Small intestine (tissue), 7 donors: ENCODE results near the gene SEMA4D. TPM values are rescaled to one million over a fixed set of nuclear protein-coding genes. Genes with fewer than 3 reads are reported as not detected.

Source experiments
- DNase-seq, 2 donors: peaks; one replicate each; pipeline versions ENCODE4 v3.0.0 to v3.0.0-alpha.2; 2013
- FAIRE-seq: peaks from 2 replicates; lab custom pipeline; 2012; peaks lifted over from hg19 to GRCh38; lab: Jason Lieb, UNC
- H3K27ac ChIP-seq, 3 donors: one replicate each; pipeline ENCODE4 v1.5.1; 2013; ENCODE audit warnings: low read length in 2 of 3, mild to moderate bottlenecking in 2 of 3, control low read depth in 1 of 3, inconsistent platforms in 1 of 3, low read depth in 1 of 3, moderate library complexity in 1 of 3
- H3K27me3 ChIP-seq, 3 donors: one replicate each; pipeline ENCODE4 v1.6.1; 2013; ENCODE audit warnings: low read length in 3 of 3, inconsistent platforms in 1 of 3; ENCODE audit not compliant: control insufficient read depth in 3 of 3, insufficient read depth in 3 of 3
- H3K36me3 ChIP-seq, 3 donors: one replicate each; pipeline ENCODE4 v1.6.1; 2013; ENCODE audit warnings: low read length in 3 of 3, inconsistent platforms in 1 of 3, low read depth in 1 of 3, mild to moderate bottlenecking in 1 of 3, moderate library complexity in 1 of 3; ENCODE audit not compliant: control insufficient read depth in 3 of 3, insufficient read depth in 2 of 3
- H3K4me1 ChIP-seq, 3 donors: one replicate each; pipeline ENCODE4 v1.6.1; 2013; ENCODE audit warnings: low read length in 2 of 3, inconsistent platforms in 1 of 3, low read depth in 1 of 3, mild to moderate bottlenecking in 1 of 3, moderate library complexity in 1 of 3; ENCODE audit not compliant: control insufficient read depth in 3 of 3, insufficient read depth in 2 of 3
- H3K4me3 ChIP-seq, 3 donors: one replicate each; pipeline ENCODE4 v1.5.1; 2013; ENCODE audit warnings: low read length in 3 of 3, control low read depth in 1 of 3, inconsistent platforms in 1 of 3, low read depth in 1 of 3, mild to moderate bottlenecking in 1 of 3, moderate library complexity in 1 of 3
- H3K9me3 ChIP-seq, 2 donors: one replicate each; pipeline ENCODE4 v1.6.1; 2013; ENCODE audit warnings: low read depth in 1 of 2, low read length in 1 of 2; ENCODE audit not compliant: control insufficient read depth in 2 of 2, insufficient read depth in 1 of 2
- WGBS, 3 donors: extraction: QIAGEN DNeasy Blood & Tissue Kit; methylation state at CpG; one replicate each; pipeline ENCODE4 v1.1.7; 2013; 5-methylcytosine and 5-hydroxymethylcytosine counted together
- polyA plus RNA-seq, 4 donors: library from polyadenylated mRNA; stranded (reverse) in 3 of 4; unstranded in 1 of 4; fragments of 200-250 nt in 3 of 4; fragments of 120-200 nt in 1 of 4; gene quantifications; one replicate each; pipeline versions ENCODE4 v1.2.1 to v1.2.3, GENCODE V29; 2013
- donor health status: healthy with polysubstance abuse.
- donor health status: control.
- donor health status: control.
- donor health status: Bipolar disorder and iron deficiency.
- donor health status: healthy.

Gene SEMA4D
- polyA plus RNA-seq, 4 donors = 0.67 to 29.7 (median 6.7) TPM

DNA sequence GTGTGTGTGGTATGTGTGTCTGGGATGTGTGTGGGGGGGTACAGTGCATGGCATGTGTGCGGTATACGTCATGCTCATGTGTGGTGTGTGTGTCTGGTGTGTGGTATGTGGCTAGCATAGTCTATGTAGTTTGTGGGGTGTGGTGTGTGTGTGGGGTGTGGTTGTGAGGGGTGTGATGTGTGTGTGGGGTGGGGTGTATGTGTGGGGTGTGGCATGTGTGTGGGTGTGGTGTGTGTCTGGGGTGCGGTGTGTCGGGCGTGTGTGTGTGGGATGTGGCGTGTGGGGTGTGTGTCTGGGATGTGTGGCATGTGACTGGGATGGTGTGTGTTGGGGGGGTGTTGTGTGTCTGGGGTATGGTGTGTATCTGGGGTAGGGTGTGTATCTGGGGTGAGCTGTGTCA, 127.3 kb downstream of the SEMA4D start:
- H3K4me3 ChIP-seq = no peak overlapping the region
- H3K4me1 ChIP-seq = no peaks in the 10 kb centered on the region
- 95% methylated on average over 6 of the region's 6 CpGs for WGBS, 3 donors
- H3K9me3 ChIP-seq = no peaks in the 10 kb centered on the region
- no peaks in the 10 kb centered on the region for H3K27me3 ChIP-seq
- no peaks in the 10 kb centered on the region for H3K36me3 ChIP-seq
- no peak for DNase-seq
- no peak for FAIRE-seq
- no peak overlapping the region for H3K27ac ChIP-seq

DNA sequence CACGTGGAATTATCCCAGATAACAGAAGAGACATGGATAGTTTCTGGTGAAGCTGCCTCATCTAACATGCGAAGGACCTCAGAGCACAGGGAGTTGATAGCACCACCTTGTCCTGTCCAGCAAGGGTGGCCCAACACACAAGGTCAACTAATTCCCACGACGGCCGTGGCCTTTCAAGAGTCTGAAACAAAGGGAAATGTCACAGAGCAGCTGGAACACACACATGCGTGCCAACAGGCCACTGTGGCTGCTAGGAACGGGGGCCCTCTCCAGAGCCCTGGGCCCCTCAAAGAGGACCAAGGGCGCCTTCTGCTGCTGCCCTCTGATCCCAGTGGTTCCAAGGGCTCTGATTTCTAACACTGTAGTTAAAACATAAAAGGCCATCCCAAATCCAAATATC, 128.9 kb downstream of the SEMA4D start:
- H3K9me3 ChIP-seq = no peaks in the 10 kb centered on the region
- WGBS, 3 donors = 88 to 96% (median 90%) methylated on average over 8 of the region's 8 CpGs
- peaks cover 0 to 8% (median 0%) of the 10 kb centered on the region in 3 donors for H3K36me3 ChIP-seq
- DNase-seq (no peak), FAIRE-seq (no peak)
- no peak overlapping the region for H3K4me3 ChIP-seq
- H3K4me1 ChIP-seq = no peaks in the 10 kb centered on the region
- H3K27me3 ChIP-seq = no peaks in the 10 kb centered on the region
- no peak overlapping the region for H3K27ac ChIP-seq

DNA sequence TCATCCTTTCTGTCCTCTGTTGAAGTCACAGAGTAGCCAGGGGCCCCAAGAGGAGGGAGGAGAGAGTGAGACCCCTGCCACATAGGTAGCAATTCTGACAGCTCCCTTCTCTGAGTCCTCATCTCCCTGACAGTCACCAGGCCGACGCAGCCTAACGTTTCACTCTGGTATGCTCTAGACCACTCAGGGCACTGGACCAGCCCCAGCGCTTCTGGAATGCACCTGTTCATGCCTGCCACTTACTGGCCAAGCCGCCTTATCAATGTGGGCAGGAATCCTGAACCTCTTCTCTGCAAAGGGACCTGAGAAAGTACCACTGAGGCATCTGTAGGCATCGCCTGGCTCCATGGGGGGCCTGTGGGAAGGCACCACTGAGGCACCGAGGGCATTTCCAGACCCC, 129.4 kb downstream of the SEMA4D start:
- no peak for FAIRE-seq
- Histone ChIP-seq H3K36me3 (peaks cover 0 to 13% (median 0%) of the 10 kb centered on the region in 3 donors), H3K9me3 (no peaks in the 10 kb centered on the region), H3K4me1 (no peaks in the 10 kb centered on the region), H3K4me3 (no peak overlapping the region), H3K27me3 (no peaks in the 10 kb centered on the region), H3K27ac (no peak overlapping the region)
- WGBS, 3 donors = 89 to 93% (median 91%) methylated on average over 7 of the region's 7 CpGs
- no peak for DNase-seq

DNA sequence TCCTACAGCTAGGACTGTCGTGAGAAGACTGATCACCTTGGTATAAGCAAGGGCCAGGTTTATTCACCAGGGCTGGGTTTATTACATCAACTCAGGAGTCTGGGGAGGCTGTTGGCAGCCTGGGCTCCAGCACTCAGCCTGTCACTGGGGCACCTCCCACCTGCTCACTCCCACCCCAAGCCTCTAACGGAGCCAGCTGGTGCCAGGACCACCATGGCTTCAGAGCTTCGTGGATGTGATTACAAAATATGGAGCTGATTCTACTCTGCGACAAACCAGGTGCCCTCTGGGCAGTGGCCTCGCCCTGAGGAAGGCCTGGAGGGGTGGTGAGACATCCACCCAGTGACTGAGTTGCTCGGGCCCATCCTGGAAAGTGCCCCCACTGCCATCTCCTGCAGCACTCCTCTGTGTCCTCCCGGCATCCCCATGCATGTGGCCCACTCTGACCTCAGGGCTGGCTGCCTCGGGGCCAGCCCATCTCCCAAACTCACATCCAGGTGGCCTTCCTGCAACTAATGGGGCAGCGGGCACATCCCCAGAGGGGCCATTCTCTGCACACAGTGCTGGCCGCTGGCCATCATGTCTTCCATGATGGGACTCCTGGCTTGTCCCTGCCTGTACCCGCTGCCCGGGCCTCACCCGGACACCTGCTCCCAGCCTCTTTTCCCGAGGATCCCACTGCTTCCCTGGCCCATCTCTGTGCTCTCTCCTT, 130.0 kb downstream of the SEMA4D start:
- Histone ChIP-seq H3K27me3 (no peaks in the 10 kb centered on the region), H3K4me3 (no peak overlapping the region), H3K9me3 (no peaks in the 10 kb centered on the region), H3K36me3 (peaks cover 0 to 19% (median 0%) of the 10 kb centered on the region in 3 donors), H3K27ac (no peak overlapping the region), H3K4me1 (no peaks in the 10 kb centered on the region)
- 86 to 91% (median 91%) methylated on average over 13 to 14 of the region's 14 CpGs for WGBS, 3 donors
- FAIRE-seq = no peak
- no peak for DNase-seq

DNA sequence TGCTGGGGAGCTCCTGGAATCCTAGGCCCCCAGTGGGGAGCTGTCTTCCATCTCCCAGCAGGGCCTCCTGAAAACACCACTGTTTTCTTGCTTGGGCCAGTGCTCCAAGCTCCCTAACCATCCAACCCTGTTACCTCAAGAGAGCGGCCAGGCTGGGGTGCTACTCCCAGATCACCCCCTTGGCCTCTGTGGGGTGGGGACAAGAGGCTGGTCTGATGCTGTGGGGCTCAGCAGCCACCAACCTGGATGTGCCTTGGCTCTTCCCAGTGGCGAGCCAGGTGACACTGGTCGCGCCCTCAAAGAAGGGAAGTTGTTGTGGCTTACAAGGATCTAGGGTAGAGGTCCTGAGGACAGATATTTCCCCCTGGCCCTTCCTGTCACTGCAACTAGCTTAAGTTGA, 130.6 kb downstream of the SEMA4D start:
- FAIRE-seq = no peak
- H3K9me3 ChIP-seq = no peaks in the 10 kb centered on the region
- H3K4me1 ChIP-seq = no peaks in the 10 kb centered on the region
- 91 to 93% (median 91%) methylated on average over 4 of the region's 4 CpGs for WGBS, 3 donors
- DNase-seq = no peak
- H3K27ac ChIP-seq = no peak overlapping the region
- peaks cover 0 to 25% (median 0%) of the 10 kb centered on the region in 3 donors for H3K36me3 ChIP-seq
- no peaks in the 10 kb centered on the region for H3K27me3 ChIP-seq
- no peak overlapping the region for H3K4me3 ChIP-seq

DNA sequence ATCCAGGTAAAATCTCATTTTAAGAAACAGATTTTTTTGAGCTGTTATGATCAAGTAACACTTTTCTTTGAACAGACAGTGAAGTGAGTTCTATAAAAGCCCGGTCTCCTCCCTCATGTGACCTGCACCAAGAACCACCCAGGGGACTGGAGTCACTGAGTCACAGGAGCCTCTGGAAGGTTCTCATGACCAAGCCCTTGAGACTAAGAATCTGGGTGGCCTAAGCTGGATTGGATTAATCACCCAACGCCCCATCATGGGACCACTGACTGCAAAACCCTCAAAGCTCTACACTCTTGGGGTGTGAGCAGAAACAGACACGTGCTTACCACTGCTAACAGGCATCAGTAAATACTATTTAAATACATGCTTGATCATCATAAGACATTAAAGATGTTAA, 131.2 kb downstream of the SEMA4D start:
- peaks cover 0 to 30% (median 5%) of the 10 kb centered on the region in 3 donors for H3K36me3 ChIP-seq
- H3K27ac ChIP-seq = no peak overlapping the region
- H3K4me1 ChIP-seq = no peaks in the 10 kb centered on the region
- FAIRE-seq = no peak
- no peak for DNase-seq
- no peak overlapping the region for H3K4me3 ChIP-seq
- H3K9me3 ChIP-seq = no peaks in the 10 kb centered on the region
- WGBS, 3 donors = 85 to 97% (median 85%) methylated on average over 3 of the region's 3 CpGs
- H3K27me3 ChIP-seq = no peaks in the 10 kb centered on the region

DNA sequence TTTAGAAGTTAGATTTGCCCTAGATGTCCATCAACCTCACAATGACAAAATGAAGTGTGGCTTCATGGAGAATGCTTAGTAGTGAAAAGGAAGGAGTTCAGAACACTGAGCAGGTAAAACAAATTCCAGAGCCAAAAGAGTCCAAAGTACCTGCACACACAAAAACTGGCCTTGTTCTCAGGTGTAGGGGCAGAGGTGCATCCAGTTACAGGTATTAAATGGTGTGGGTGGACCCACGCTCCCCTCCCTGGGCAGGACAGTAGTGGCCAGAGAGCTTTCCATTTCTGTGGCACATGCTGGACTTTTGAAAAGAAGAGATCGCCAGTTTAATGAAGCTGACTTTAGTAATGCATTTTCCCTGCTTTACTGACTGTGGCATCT, 132.4 kb downstream of the SEMA4D start:
- FAIRE-seq = no peak

DNA sequence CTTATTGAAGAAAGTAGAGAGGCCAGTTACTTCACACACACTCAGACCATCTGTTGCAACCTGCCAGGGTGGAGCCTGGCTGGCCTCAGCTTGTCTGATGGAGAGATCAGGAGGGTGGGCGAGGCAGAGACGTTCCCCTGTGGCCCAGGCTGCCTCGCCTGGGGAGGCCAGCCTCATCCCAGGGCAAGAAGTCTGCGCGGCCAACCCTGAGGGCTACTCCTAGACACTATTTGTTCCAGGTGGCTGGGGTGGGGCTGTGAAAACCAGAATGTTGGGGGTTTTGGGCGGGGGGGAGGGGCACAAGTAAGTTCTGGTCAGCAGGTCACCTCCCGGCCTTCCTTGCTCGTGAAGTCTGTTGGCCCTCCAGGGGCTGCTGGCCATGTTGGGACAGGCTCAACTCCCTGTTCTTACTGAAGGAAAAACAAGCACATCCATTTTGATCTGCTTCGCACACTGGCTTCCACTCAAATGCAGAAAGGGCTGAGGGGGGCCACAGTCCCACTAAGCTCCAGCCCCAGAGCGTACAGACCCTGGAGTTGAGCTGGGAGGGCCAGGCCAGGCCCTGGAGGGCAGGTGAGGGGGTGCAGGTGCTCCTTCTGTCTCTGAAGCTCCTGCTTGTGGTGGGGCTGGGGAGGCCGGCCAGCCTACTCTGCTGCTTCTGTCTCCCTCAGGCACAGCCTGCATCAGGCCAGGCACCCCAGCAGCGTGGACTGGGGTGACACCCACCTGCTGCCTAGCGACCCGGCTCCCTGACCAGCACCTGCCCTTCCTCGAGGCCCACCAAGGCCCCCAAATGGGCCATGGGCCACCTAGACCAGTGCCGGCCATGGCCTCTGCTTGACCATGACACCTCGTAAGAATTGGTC, 133.0 kb downstream of the SEMA4D start:
- FAIRE-seq (no peak), DNase-seq (no peak)
- H3K4me3 ChIP-seq = no peak overlapping the region
- no peaks in the 10 kb centered on the region for H3K27me3 ChIP-seq
- H3K4me1 ChIP-seq = no peaks in the 10 kb centered on the region
- no peak overlapping the region for H3K27ac ChIP-seq
- WGBS, 3 donors = 82 to 90% (median 87%) methylated on average over 17 of the region's 17 CpGs
- H3K36me3 ChIP-seq = peaks cover 5 to 43% (median 9%) of the 10 kb centered on the region in 3 donors
- H3K9me3 ChIP-seq = no peaks in the 10 kb centered on the region

More for the DNA sequence above, 132.4 kb downstream of the SEMA4D start:
- H3K9me3 ChIP-seq = no peaks in the 10 kb centered on the region
- 54 to 77% (median 76%) methylated on average over 2 of the region's 2 CpGs for WGBS, 3 donors
- no peaks in the 10 kb centered on the region for H3K27me3 ChIP-seq
- DNase-seq = no peak
- no peak overlapping the region for H3K27ac ChIP-seq
- no peaks in the 10 kb centered on the region for H3K4me1 ChIP-seq
- peaks cover 5 to 39% (median 6%) of the 10 kb centered on the region in 3 donors for H3K36me3 ChIP-seq
- H3K4me3 ChIP-seq = no peak overlapping the region
